HepG2 (cell line): Measurements from ENCODE around the gene EPS8. TPM values are rescaled to one million over a fixed set of nuclear protein-coding genes. Genes with fewer than 3 reads are reported as not detected.

Source experiments
- ATAC-seq: fragments of 200-7000 bp; cut with Tn5 transposase; 3 replicates; pipeline ENCODE4 v1.9.1; 2020; ENCODE audit warnings: mild to moderate bottlenecking, moderate library complexity
- BruUV-seq: library from RNA; stranded (reverse); fragments of 400-500 nt; replicated peaks from 2 replicates; lab custom pipeline; 2021; lab: Mats Ljungman, UMichigan
- CTCF ChIA-PET: fragments of 300-600 bp; formaldehyde crosslinking; extraction: SDS; loops from one replicate; lab custom pipeline; 2021; ENCODE audit warnings: low total read pairs, inconsistent platforms, low intra/inter-chr PET ratio; lab: Yijun Ruan, JAX
- POLR2A ChIA-PET: fragments of 350-600 bp; sonication (Branson Sonifier 250); formaldehyde crosslinking; loops from one replicate; lab custom pipeline; 2020; ENCODE audit warnings: antibody characterized with exemption, inconsistent platforms; lab: Yijun Ruan, JAX
- DNase-seq: peaks from one replicate; pipeline ENCODE4 v3.0.0-alpha.2; 2015; ENCODE audit warnings: low spot score
- FAIRE-seq: peaks from 3 replicates; lab custom pipeline; 2011; peaks lifted over from hg19 to GRCh38; lab: Jason Lieb, UNC
- H2AFZ ChIP-seq: one replicate; pipeline ENCODE4 v1.6.1; 2011; ENCODE audit warnings: low read length, inconsistent platforms
- H3K27ac ChIP-seq: fragments of 300-600 bp; 3 replicates; pipeline ENCODE4 v1.8.0; 2011; ENCODE audit warnings: mixed run types, mild to moderate bottlenecking, mixed read lengths, low read length, inconsistent platforms; ENCODE audit not compliant: insufficient read depth; ENCODE audit errors: extremely low read length
- H3K27me3 ChIP-seq, 2 experiments: fragments of 200-600 bp in 1 of 2; 2 replicates in 1 of 2; 3 replicates in 1 of 2; pipeline versions ENCODE4 v1.6.0 to v1.8.0; 2011; ENCODE audit warnings: low read length in 2 of 2, mild to moderate bottlenecking in 2 of 2, moderate library complexity in 2 of 2, inconsistent platforms in 1 of 2; ENCODE audit not compliant: insufficient read depth in 2 of 2, control insufficient read depth in 1 of 2
- H3K36me3 ChIP-seq, 2 experiments: fragments of 200-600 bp in 1 of 2; replicated peaks in 1 of 2; 2 replicates in 1 of 2; 3 replicates in 1 of 2; pipeline versions ENCODE4 v1.5.1 to v1.8.0; 2011; ENCODE audit warnings: low read length in 2 of 2, inconsistent platforms in 1 of 2; ENCODE audit not compliant: insufficient read depth in 2 of 2, control insufficient read depth in 1 of 2
- H3K4me1 ChIP-seq: 2 replicates; pipeline ENCODE4 v1.5.1; 2012; ENCODE audit warnings: low read length, inconsistent platforms; ENCODE audit not compliant: insufficient read depth
- H3K4me2 ChIP-seq: 2 replicates; pipeline ENCODE4 v1.6.0; 2011; ENCODE audit warnings: low read depth, low read length, inconsistent platforms
- H3K4me3 ChIP-seq, 3 experiments: fragments of 200-600 bp in 1 of 3; sonication (generic), shearing (Covaris generic) in 1 of 3; replicated peaks in 1 of 3; 2 replicates each; pipeline ENCODE4 v1.5.1; 2011 to 2016; ENCODE audit warnings: low read length in 3 of 3, inconsistent platforms in 2 of 3, low read depth in 2 of 3, mild to moderate bottlenecking in 2 of 3, control low read depth in 1 of 3, mixed read lengths in 1 of 3; ENCODE audit not compliant: insufficient read depth in 1 of 3
- H3K79me2 ChIP-seq: one replicate; pipeline ENCODE4 v1.6.1; 2011; ENCODE audit warnings: low read length, inconsistent platforms; ENCODE audit not compliant: insufficient read depth
- H3K9ac ChIP-seq: 2 replicates; pipeline ENCODE4 v1.6.0; 2011; ENCODE audit warnings: mild to moderate bottlenecking, low read depth, low read length, inconsistent platforms; ENCODE audit not compliant: insufficient read depth
- H3K9me3 ChIP-seq: 2 replicates; pipeline ENCODE4 v1.5.1; 2012; ENCODE audit warnings: mild to moderate bottlenecking, low read length
- H4K20me1 ChIP-seq: 2 replicates; pipeline ENCODE4 v1.6.0; 2011; ENCODE audit warnings: inconsistent platforms, mild to moderate bottlenecking, low read length, moderate library complexity; ENCODE audit not compliant: insufficient read depth
- CREB3 ChIP-seq: sonication (generic); formaldehyde crosslinking; IDR thresholded peaks from 2 replicates; pipeline ENCODE4 v1.5.0; 2020; ENCODE audit warnings: missing genetic modification reagents
- FOXK2 ChIP-seq: fragments of 450-650 bp; IDR thresholded peaks from 2 replicates; pipeline ENCODE4 v1.6.1; 2016
- HOXD1 ChIP-seq: sonication (generic); formaldehyde crosslinking; IDR thresholded peaks from 2 replicates; pipeline ENCODE4 v1.5.0; 2020; ENCODE audit warnings: missing genetic modification reagents
- MED8 ChIP-seq: sonication (generic); formaldehyde crosslinking; IDR thresholded peaks from 2 replicates; pipeline ENCODE4 v1.8.1; 2023; ENCODE audit warnings: mild to moderate bottlenecking, missing genetic modification reagents; ENCODE audit not compliant: insufficient replicate concordance
- PPARG ChIP-seq: conservative IDR thresholded peaks from 2 replicates; pipeline ENCODE4 v1.6.1; 2016; ENCODE audit warnings: missing biosample characterization, missing genetic modification reagents
- RCOR2 ChIP-seq: IDR thresholded peaks from 2 replicates; pipeline ENCODE4 v1.6.1; 2016; ENCODE audit warnings: missing biosample characterization, missing genetic modification reagents
- RFXANK ChIP-seq: IDR thresholded peaks from 2 replicates; pipeline ENCODE4 v1.6.1; 2016
- TCF7 ChIP-seq: sonication (generic); IDR thresholded peaks from 2 replicates; pipeline ENCODE4 v1.6.1; 2016; ENCODE audit warnings: antibody characterized with exemption, low read depth
- THAP9 ChIP-seq: sonication (generic); formaldehyde crosslinking; IDR thresholded peaks from 2 replicates; pipeline ENCODE4; 2020; ENCODE audit warnings: missing genetic modification reagents, mild to moderate bottlenecking, borderline replicate concordance
- ZBTB26 ChIP-seq: IDR thresholded peaks from 2 replicates; pipeline ENCODE4 v1.6.1; 2016; ENCODE audit warnings: missing compliant biosample characterization, missing genetic modification reagents, borderline replicate concordance
- ZBTB43 ChIP-seq: sonication (generic); formaldehyde crosslinking; conservative IDR thresholded peaks from 2 replicates; pipeline ENCODE4 v1.4.0; 2020; ENCODE audit warnings: missing genetic modification reagents
- ZMYM3 ChIP-seq: sonication (generic); formaldehyde crosslinking; IDR thresholded peaks from 2 replicates; pipeline ENCODE4 v1.5.1; 2020; ENCODE audit warnings: mild to moderate bottlenecking, missing genetic modification reagents
- ZNF337 ChIP-seq: sonication (generic); formaldehyde crosslinking; IDR thresholded peaks from 2 replicates; pipeline ENCODE4 v1.5.1; 2020; ENCODE audit warnings: missing genetic modification reagents, low read depth, mild to moderate bottlenecking, borderline replicate concordance
- ZNF530 ChIP-seq: sonication (generic); formaldehyde crosslinking; IDR thresholded peaks from 2 replicates; pipeline ENCODE4 v1.5.0; 2020; ENCODE audit warnings: low read depth, mild to moderate bottlenecking, missing genetic modification reagents
- ZNF83 ChIP-seq: sonication (generic); formaldehyde crosslinking; IDR thresholded peaks from 2 replicates; pipeline ENCODE4 v1.4.0; 2020; ENCODE audit warnings: missing genetic modification reagents, mild to moderate bottlenecking, borderline replicate concordance
- ZNF841 ChIP-seq: sonication (generic); formaldehyde crosslinking; IDR thresholded peaks from 2 replicates; pipeline ENCODE4 v1.8.1; 2023; ENCODE audit warnings: missing genetic modification reagents, borderline replicate concordance
- WGBS: methylation state at CpG from one replicate; pipeline ENCODE4 v1.1.6; 2017; ENCODE audit warnings: low lambda C conversion rate; 5-methylcytosine and 5-hydroxymethylcytosine counted together
- in situ Hi-C: cut with HindIII; loops from 2 replicates; pipeline ENCODE4 v1.10.0; 2017; ENCODE audit warnings: low pct_unique_long_range_greater_than_20kb; ENCODE audit not compliant: extremely low pct_ligation_motif_present
- intact Hi-C: fragments of 100-400 bp; cut with micrococcal nuclease; formaldehyde crosslinking; loops from one replicate; pipeline ENCODE4 v1.10.0; 2022; ENCODE audit not compliant: unreplicated experiment
- polyA plus RNA-seq, 8 experiments: library from polyadenylated mRNA; depleted of rRNA in 3 of 8; stranded (reverse) in 7 of 8; unstranded in 1 of 8; fragments of >200 nt; fragmentation: Illumina TruSeq in 4 of 8; extraction: Trizol in 4 of 8; gene quantifications; 2 replicates each; pipeline versions ENCODE4 v1.2.1 to v1.2.3, GENCODE V29; 2011 to 2016; ENCODE audit warnings: low read depth in 4 of 8, missing spikeins in 1 of 8, mixed read lengths in 1 of 8; ENCODE audit not compliant: insufficient read depth in 1 of 8
- total RNA-seq, 5 experiments: library from RNA; depleted of rRNA; stranded (reverse); fragments of >200 nt; fragmentation: Illumina TruSeq; extraction: Trizol; gene quantifications; 2 replicates each; pipeline ENCODE4 v1.2.3, GENCODE V29; 2016; ENCODE audit warnings: low read depth in 1 of 5

EPS8 gene
- total and polyA plus RNA-seq, 2 of the 13 experiments (the other 11 are each of a cell fraction or from before 2014, with no cell fraction given) = 37.1 to 43.4 TPM

- Histone ChIP-seq H3K27ac (no peak overlapping the region), H3K4me2 (no peak overlapping the region), H3K9ac (no peak overlapping the region), H2AFZ (no peak overlapping the region)
- DNase-seq = no peak
- TF ChIP-seq ZBTB43 (no peak), ZBTB26 (CRISPR knock-in tag) (no peak), ZNF530 (no peak), RCOR2 (CRISPR knock-in tag) (no peak), HOXD1 (CRISPR knock-in tag) (no peak), CREB3 (CRISPR knock-in tag) (no peak), ZNF83 (CRISPR knock-in tag) (no peak), ZNF337 (CRISPR knock-in tag) (no peak), MED8 (CRISPR knock-in tag) (no peak), FOXK2 (no peak), THAP9 (CRISPR knock-in tag) (no peak), ZNF841 (CRISPR knock-in tag) (no peak), PPARG (no peak), ZMYM3 (CRISPR knock-in tag) (no peak), RFXANK (CRISPR knock-in tag) (no peak), TCF7 (no peak)
- TF ChIP-seq, all 625 proteins: peak for 0
- in situ Hi-C loops (no loop called here), intact Hi-C loops (no loop called here)
- POLR2A ChIA-PET = no interaction called here
- FAIRE-seq (no peak), ATAC-seq (no peak)
- Histone ChIP-seq H3K4me3 (no peak overlapping the region), H3K4me1 (0 out of 2 replicates have a peak, but pooled peaks cover 10% of the 10 kb centered on the region), H3K27me3 (no peaks in the 10 kb centered on the region), H4K20me1 (no peaks in the 10 kb centered on the region), H3K36me3 (no peaks in the 10 kb centered on the region), H3K79me2 (peaks cover 89% of the 10 kb centered on the region), H3K9me3 (no peaks in the 10 kb centered on the region)
- 94% methylated on average over 1 of the region's 1 CpG for WGBS
- no TSS peak for BruUV-seq
- CTCF ChIA-PET = no interaction called here
Observed at GRCh38 chr12:15756822-15757221, 32.4 kb downstream of the EPS8 start.
